ENCODE results near the gene ATP8A2.
A peak's percentile ranks its signal among the peaks of the same experiment; 100 is the strongest.

Gene ATP8A2

DNA sequence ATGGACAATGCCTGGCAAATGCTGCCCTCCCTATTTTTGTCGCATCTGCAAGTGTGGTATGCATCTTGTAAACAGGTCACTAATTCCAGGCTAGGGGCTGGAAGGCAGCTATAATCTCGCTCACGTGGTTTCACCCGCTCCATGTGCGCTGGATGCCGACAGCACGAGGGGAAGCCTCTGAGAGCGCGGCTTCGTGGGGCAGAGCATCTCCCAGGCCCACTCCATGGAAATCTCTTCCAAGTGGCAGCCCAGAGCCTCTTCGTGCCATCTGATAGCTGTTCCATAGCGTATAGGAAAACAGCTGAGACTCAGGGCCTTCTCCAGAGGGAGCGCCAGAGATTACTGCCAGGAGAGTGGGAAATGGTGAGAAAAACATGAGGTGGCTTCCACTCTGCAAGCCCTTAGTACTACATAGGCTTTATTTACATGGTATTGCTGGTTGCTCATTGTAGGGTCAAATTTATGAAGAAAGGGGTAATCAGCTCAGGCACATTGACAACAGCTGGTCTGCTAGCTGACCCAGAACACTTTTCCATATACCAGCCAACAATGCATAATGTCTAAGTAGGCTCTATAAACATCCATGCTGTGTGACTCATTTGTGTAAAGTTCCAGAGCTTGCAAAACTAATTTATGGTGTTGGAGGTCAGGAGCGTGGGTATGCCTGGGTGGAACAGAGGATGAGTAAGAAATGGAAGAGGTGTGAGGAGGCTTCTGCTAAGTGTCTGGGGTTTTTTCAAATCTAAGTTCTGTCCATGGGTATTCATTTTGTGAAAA lies 514.9 kb downstream of the ATP8A2 start:
- no peak for DNase-seq (ENCODE audit: low spot score)

DNA sequence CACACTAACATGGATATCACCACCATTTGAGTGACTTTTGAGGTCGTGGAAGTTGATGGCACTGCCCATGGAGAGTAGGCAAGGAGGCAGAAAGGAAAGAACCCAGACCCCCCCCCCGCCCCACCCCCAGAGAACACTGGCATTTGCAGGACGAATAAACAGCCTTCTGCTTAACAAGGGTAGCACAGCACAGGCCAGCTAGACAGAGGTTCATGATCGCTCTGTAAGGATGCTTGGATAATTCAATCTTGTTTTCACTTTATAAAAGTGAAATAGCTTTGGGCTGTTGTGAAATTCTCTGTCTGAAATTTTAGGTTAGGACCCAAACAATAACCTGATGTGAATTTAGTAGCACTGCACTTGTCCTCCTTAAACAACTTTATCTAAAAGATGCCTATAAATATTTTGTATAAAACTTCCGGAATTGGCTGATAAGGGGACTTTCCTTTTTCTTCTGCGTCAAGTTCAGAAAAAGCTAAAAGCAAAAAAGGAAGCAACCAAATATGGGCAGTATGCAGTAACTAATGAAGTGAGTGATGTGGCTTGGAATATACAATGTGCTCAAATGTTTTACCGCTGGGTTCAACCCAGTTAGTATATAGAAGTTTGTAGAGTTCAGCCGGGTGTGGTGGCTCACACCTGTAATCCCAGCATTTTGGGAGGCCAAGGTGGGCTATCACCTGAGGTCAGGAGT lies 516.3 kb downstream of the ATP8A2 start:
- no peak for DNase-seq (ENCODE audit: low spot score)

DNA sequence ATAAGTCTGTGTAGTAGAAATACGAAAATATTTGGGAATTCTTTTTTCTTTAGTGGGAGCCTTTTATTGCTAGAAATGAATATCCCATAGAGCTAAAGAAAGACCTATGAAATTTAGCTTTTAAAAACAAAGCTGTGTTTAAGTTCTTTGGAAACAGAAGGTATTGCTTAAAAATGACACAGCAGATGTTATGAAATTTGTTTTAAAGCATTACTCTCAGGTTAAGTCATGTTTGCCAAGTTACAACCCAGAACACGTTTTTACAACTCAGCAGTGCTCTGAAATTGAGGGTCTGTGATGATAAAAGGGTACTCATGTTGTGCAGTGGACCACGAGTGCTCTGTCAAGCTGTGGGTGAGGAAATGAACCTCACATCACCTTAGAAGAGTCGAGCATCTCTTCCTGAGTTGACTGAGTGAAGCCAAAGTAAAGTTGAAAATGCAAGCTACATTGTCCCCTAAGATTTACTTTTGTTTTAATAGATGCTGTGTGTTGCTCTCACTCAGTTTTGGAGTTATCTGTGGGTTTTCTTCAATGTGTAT lies 519.0 kb downstream of the ATP8A2 start:
- no peak for DNase-seq (ENCODE audit: low spot score)

DNA sequence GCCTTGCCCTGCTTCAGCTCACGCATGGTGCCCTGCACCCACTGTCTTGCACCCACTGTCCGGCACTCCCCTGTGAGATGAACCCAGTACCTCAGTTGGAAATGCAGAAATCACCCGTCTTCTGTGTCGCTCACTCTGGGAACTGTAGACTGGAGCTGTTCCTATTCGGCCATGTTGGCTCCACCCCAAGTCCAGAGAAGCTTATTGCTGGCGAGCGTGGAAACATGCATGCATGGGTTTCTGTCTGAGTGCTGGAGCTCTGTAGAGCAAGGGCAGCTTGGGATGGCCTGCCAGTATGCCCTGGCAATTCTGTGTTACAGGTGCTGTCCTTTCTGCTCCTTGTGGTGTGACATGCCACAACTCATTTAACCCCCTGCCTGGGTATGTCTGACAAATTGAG lies 527.2 kb downstream of the ATP8A2 start:
- DNase-seq (ENCODE audit: low spot score): no peak

DNA sequence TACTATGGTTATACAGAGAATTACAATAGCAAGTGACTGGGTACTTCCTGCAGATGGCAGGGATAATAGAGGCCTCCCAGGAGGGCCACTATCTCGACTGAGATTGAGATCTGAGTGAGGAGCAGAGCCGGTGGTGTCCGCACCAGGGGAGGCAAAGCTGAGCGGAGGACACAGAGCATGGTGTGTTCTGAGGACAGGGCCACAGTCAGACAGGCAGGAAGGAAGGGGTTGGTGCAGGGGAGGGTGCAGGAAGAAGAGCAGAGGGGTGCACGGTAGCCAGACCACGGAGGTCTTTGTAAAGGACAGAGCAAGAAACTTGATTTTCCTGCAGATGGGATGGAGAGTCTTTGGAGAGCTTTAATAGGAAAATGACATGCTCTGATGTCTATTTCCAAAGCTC lies 527.7 kb downstream of the ATP8A2 start:
- DNase-seq (ENCODE audit: low spot score): no peak

DNA sequence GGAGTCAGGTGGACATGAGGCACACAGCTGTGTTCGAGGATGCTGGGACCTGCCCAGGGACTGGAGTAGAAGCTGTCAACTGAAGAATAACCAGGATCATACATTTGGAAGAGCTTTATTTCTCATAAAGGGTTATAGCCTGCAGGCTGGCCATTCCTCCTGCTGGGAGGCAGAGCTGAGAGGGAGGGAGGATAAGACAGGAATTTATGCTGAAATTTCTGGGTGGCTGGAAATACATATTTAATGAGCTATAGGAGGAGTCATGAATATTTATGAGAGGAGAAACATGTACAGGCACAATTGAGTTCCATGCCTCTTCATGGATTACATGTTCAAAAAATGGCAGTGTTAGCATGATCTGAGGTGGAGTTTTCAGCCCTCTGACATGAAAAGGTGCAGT lies 528.2 kb downstream of the ATP8A2 start:
- no peak for DNase-seq (ENCODE audit: low spot score)

DNA sequence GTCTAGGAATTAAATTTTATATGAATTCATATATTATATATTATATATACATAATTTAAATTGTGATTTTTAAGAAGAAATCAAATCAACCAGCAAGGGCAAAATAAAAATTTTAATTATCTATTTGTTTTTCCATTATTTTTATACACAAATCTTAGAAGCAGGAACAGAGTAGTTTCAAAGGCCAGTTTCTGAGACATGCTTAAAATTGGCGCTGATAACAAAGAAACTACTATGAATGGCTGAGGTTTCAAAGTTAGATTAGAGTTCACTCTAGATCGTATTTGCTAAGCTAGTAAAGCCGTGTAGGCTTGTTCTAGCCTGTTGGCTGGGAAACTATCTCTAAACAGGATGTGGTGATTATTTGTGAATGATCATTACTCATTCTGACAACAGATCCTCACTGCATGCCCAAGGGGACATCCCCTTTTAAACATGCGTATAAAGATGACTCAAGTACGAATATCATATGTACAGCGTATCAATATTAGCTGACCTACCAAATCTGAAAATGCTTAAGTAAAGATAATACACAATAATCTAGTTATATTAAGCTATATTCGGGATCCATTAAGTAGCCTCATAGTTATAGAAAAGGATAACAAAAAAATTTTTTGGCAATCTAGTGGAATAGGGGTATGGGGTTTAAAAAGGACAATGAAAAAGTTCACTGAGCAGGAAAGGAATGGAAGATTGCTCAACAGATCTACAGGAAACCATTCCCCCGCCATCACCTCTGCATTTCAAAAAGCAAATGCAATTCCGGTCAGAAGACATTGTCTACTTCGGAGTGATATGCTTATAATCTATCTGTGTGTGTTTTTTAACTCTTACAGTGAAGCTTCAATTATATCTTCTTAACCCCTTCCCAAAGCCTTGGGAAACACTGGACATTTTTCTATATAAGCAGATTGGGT lies 529.9 kb downstream of the ATP8A2 start:
- no peak for DNase-seq (ENCODE audit: low spot score)

DNA sequence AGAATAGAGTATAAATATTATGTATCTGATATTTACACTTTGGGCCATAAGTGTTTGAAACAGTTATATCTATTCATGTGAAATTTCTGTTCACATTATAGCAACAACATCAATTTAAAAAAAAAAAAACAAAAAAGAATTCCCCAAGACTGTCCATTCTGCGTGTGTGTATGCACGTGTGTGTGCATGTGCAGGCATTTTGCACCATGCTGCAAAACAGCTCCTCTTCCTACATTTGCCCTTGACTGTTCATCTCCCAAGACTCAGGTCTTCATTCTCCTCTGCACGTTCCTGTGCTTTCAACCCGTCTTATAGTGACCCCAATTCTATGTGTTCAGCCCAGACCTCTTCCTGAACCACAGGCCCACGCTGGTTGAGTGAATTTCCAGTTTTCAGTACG lies 530.7 kb downstream of the ATP8A2 start:
- DNase-seq (ENCODE audit: low spot score): no peak

DNA sequence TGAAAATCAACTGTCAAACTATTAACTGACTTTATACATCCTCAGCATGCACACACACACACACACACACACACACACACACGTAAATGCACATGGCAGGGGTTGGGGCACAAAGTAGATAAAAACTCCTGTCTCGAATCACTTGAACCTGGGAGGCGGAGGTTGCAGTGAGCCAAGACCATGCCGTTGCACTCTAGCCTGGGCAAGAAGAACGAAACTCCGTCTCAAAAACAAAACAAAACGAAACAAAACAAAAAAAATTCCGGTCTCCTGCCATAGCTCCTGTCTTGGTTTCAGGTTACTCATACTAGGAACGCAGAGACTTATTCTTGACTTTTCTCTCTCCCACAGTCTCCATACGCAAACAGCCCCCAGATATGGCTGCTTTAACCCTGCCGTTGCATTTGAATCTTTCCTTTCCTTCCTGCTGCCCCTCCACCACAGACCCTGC lies 531.1 kb downstream of the ATP8A2 start:
- no peak for DNase-seq (ENCODE audit: low spot score)

DNA sequence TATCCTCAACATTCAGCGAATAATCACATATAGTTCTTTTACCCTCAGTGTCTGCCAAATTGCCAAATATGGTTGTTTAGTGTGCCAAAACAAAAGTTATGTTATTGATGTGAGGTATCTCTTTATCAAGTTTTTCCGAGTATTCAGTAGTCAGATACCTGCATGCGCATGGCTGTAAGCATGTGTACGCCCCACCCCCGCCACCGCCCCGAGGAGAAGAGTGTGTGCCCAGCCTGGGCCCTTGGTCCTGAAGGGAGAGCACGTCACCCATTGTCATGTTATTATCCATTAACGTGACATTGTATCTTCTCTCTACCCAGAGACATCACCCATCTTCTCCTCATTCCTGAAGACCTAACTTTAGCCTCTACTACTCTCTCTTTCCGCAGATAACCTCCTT lies 533.1 kb downstream of the ATP8A2 start:
- no peak for DNase-seq (ENCODE audit: low spot score)

DNA sequence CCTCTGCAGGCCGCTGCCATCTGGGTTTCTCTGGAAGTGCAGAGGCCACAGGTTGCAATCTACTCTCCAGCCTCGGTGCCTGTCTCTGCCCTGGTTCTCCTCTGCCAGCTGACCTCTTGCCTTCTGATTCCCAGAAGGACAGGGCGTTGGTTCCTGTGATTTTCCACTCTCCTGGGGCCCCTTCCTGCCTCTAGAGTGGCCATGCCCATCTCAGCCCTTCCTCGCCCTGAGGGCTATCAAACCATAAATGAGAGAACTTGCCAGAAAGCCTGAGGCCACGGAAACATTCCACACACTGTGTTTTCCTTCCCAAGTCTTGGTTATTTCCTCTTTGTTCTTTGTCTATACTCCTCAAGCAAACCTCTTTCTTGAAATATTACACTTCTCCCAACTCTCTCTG lies 533.8 kb downstream of the ATP8A2 start:
- no peak for DNase-seq (ENCODE audit: low spot score)

DNA sequence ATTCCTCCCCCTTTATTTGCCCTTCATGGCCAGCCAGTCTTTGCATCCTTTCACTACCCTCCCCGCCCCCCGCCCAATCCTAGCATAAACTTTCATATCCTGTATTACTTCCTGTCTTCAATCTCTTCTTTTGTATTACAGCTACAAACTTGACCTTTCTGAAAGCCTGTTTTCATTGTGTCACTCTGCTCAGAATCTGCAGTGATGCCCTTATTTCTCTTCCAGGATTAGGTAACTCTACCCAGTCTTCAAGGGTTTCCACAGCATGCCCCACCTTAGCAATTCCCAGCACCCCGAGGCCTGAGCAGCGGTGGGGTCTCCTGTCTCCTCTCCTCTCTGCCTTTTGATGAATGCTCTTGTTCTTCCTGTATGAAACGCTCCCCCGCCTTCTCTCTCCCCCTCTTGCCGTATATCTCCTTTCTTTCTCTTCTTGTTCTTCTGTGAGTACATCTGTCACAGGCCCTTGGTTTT lies 534.5 kb downstream of the ATP8A2 start:
- DNase-seq (ENCODE audit: low spot score): no peak

DNA sequence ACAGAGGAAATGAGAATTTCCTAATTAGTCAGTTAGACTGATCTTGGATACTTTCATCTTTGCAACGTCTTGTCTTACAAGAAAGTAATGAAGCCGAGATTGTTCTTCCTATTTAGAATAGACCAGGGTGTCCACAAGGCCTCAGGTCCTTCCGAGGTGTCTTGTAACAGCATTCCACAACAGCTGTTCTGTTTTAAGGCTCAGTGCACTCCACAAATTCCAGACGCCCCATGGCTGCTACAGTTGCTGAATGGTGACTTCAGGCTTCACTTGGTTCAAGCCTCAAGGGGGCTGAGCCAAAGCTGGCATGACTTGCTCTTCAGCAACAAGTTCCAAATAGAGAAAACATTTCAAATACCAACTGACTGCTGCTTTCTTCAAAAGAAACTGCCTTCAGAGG lies 536.6 kb downstream of the ATP8A2 start:
- DNase-seq (ENCODE audit: low spot score): no peak

DNA sequence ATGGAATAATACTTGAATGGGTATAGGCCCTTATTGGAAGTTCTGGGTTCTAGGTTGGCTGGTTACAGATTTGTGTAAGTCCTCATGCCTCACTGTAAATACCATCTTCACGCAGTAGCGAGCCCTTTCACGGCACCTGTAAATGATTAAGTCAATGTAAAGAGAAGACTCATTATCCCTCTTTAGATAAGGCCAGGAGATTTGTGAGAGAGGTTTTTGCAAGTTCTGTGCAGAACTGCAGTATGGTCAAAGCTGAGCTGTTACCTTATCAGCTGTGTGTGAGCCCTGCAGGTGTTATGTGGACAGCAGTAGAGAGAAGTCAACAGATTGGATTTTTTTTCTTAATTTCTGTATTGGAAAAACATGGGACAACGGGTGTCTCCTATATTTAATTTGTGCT lies 538.5 kb downstream of the ATP8A2 start:
- no peak for DNase-seq (ENCODE audit: low spot score)

DNA sequence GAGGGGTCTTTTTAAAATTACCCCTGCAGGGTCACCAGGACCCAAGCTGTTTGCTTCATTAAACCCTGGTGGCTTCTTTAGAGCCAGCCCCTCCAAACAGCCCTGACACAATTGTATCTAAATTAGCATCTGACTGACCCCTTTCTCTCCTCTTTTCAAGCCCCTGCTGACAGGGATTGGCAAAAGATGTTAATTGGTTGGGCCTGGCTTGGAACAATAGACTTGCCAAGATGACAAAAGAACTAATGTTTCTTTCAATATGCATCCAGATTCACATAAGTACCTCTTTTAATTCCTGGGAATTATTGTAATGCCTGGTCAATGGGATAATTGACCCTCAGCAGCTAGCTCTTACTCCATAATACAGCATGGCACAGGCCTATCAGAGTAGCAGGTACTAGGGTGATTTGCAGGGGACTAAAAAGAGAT lies 539.2 kb downstream of the ATP8A2 start:
- peak; percentile 54 for DNase-seq (ENCODE audit: low spot score)

DNA sequence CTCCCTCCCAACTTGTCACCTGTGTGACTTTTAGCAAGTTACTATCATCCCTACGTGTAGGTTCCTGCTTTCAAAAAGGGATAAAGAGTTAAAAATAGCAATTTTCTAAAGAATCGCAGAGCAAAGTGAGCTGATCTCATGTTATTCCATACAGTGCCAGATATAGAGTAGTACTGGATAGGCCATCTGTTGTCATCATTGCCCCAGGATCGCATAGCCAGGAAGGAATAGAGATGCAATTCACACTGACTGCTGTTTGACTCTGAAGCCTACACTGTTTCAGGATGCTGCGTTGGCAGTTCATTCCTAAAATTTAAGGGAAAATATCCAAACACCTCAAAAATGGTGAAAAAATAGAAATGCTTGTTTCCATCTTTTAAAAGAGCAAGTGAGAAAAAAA lies 541.2 kb downstream of the ATP8A2 start:
- no peak for DNase-seq (ENCODE audit: low spot score)

DNA sequence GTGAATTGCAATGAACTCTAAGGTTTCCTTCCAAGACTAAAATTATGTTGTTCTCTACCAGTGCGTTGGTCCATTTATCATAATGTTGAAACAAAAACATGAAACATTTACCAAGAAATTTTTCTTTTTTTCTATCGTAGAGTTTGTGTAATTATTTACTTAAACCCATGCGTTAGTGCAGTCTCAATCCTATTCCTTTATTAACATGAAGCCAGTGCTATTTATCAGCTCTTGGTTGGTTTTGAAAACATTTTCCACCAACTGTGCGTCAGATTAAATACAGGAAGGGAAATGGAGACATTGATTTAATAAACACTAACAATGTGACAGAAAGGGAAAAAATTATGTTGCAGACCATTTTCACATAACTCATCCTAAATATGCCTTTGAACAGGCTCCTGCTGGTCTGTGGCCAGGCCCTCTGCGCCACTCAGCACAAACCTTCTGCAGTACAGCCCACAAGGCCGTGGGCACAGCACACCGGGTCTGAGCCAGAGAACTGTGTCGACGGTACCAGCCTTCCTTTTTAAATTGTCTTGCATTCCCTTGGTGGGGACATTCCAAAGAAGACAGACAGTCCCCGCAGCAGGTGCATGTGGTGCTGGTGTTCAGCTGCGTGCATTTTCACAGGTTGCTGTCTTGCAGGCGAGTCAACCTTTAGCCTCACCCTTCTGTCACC lies 544.2 kb downstream of the ATP8A2 start:
- DNase-seq (ENCODE audit: low spot score): no peak

DNA sequence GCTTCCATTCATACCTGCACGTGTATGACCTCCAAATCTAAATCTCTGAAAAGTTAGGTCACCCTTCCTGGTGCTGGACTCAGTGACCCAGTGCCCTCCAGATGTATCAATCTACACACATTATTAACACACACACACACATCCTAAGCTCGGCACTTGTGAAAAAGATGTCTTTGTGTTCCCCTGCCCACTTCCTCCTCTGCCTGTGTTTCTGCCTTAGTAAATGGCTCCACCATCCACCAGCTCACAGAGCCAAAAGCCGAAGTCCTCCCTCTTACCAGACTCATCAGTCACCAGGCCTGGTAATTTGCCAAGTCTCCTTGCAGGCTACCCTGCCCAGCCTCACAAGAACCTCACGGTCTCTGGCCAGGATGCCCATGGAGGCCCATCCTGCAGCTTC lies 548.5 kb downstream of the ATP8A2 start:
- DNase-seq (ENCODE audit: low spot score): no peak

DNA sequence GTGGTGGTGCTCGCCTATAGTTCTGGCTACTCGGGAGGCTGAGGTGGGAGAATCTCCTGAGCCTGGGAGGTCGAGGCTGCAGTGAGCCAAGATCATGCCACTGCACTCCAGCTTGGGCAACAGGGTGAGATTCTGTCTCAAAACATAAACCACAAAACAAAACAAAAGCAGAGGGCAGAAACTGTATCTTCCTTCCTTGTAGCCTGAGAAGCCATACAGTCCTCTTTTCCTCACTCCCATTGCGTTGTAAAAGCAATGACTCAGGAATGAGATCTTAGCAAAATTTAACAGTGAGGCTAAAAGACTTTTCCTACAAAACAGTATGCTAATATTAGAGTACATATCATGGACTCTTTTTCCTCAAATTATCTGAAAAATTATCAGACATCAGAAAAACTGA lies 549.2 kb downstream of the ATP8A2 start:
- no peak for DNase-seq (ENCODE audit: low spot score)

DNA sequence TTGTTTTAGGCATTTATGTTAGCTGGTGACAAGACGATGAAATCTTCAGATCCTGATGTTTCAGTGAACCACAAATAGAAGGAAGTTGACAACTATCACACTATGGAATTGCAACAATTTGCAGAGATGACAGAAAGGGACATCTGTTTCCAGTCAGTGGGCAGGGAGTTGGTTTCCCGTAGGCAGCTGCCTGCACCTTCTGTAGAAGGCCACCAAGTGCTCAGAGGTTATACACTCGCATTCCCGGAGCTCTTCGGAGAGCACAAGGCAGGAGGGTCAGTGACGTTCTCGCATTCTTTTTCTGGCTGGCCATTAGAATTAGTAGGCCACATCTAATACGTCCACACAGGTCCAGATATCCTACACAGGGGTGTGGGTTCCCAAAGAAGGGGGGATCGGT lies 550.6 kb downstream of the ATP8A2 start:
- DNase-seq (ENCODE audit: low spot score): no peak

DNA sequence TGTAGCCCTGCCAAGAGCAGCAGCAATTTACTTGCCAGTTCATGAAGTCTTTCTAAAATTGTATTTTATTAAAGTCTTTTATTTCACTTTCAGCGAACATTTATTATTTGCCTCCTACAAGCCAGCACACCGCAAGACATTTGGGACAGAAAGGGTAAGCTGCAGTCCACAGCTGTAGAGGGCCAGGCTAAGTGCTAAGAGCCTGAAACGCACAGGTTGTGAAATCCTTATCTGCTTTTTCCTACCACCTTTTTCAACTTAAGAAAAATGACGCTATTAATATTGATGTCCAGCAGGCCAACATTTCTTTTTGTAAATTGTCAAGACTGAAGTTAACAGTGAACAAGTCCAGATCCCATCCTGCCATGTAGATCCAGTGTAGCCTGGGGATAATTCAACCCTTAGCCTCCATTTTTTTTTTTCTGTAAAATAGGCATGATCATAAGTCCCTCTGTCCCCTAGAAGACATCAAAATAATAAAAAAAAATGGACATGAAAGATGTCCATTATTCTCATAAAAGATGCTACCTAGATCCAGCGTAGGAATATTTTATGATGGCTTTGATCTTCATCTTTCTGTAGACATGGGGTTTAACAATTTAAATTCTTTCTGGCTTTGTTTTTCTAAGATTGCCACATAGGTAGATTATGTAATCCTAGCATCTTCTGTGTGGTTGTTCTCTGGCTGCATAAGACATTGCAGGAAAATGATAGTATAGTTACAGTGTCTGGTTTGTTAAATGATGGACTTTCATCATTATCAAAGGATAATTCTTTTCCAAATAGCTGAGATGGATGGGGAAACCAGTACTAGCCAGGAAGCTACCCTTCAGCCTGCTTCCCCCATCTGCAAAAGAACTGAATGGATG lies 551.7 kb downstream of the ATP8A2 start:
- no peak for DNase-seq (ENCODE audit: low spot score)

All from ecto neural progenitor cell (in vitro differentiated cells).